ENCODE measurements around the gene RTN4RL1.
A peak's percentile ranks its signal among the peaks of the same experiment; 100 is the strongest.

Gene RTN4RL1

DNA sequence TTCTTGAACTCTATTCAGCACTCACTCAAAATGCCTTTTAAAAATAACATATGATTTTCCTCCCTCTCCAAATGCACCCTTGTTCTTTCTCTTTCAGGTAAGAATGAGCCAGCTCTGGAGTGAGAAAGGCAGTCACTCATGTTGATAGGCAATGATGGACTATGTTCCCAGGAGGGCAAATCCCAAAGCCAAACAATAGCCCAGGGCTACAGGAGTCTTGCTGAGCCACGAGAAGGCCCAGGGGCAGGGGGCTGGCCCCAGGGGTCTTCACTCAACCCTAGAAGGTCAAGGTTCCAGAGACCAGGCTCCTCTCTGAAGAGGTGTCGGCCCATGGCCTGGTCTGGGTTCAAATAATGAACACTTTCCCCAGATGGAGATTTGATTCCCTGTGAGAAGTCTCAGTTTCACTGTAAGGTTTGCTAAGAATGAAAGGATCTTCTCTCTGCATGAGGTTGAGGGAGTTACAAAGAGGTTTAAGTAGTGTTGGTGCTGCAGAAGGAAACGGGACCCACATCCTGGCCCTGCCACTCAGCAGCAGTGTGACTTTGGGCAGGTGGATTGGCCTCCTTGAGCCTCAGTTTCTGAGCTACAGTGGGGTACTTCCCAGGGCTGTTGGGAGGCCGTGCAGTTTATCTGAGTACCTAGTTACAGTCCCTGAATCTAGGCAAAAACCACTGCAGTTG, 49.0 kb downstream of the RTN4RL1 start:
- DNase-seq, result no peak

DNA sequence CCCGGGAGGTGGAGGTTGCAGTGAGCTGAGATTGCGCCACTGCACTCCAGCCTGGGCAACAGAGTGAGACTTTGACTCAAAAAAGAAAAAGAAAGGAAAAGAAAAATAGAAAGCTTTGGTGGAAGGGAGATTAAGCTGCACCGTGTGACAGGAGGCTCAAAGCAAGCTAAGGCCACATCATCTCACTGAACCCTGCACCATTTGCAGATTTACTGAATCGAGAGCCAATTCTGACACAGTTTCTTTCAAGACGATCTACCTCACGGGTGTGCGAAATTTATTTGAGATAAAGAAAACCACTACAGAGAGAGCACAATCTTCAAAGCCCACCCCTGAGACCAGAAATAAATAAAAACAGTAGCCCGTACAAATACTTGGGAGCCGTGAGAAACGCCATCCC, 49.6 kb downstream of the RTN4RL1 start:
- no peak for DNase-seq

DNA sequence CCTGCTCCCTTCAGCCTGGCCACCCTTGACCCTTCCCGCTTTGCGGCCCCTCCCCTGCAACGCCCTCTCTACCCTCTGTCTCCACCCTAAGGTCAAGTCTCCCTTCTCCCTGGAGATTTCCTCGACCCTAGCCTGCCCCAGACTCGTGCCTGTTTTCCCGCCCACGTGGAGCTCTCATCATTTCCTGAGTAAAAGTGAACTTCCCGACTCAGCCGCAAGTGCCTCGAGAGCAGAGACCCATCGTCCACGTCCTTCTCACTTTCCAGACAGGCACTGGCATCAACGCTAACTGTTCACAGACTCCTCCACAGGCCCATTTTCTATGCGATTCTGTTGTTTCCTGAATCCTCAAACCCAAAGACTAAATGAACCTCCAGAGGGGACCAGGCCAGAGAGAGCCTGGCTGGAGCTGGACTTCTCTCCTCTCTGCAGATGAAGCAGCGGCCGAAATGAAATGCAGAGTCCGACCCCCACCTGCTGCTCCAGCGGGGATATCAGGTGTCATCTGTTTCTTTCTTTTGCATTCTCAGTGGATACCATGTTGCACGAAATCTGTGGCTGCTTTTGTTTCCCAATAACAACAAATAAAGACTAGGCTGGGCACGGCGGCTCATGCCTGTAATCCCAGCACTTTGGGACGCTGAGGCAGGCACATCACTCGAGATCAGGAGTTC, 52.5 kb downstream of the RTN4RL1 start:
- DNase-seq, result no peak

DNA sequence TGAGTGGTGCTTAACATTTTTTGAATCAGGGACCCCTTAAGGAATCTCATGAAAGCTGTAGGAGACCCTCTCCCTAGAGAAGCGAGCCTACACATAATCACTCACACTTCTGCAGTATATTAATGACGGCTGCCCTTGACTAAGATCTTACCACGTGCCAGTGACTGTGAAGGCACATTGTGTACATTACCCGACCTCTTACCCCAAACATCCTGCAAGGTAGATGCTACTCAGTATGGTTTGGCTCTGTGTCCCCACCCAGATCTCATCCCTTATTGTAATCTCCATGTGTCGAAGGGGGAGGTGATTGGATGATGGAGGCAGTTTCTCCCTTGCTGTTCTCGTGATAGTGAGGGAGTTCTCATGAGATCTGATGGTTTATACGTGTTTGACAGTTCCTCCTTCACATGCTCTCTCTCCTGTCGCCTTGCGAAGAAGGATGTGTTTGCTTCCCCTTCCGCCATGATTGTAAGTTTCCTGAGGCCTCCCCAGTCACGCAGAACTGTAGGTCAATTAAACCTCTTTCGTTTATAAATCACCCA, 54.2 kb downstream of the RTN4RL1 start:
- no peak for DNase-seq

DNA sequence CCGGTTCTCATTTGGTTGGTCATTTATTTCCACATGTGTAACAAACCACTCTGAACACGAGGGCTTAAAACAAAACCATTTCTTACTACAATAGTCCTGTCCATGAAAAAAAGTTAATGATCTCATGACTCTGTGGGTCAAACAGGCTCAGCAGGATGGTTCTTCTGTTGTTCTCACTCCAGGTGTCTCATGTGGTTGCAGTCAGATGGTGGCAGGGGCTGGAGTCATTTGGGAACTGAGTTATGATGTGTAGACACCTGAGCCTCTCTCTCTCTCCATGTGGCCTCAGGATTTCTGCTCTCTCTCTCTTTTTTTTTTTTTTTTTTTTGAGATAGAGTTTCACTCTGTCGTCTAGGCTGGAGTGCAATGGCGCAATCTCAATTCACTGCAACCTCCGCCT, 55.4 kb downstream of the RTN4RL1 start:
- DNase-seq, result no peak

DNA sequence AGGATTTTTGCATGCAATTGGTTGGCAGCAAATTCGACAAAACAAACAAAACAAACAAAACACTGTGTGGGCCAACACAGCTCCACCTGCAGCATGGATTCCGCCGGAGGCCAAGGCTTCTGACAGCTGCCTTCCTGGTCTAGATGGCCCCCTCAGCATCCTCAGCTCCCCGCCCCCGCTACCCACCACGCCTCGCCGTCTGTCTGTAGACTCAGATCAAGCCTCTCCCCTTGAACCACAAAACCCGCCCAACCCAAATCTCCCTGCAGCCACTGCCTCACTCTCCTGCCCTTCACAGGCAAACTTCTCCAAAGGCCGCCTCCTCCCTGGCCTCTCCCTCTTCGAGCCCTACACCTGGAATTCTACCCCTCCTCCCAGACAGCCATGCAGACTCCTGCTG, 57.9 kb downstream of the RTN4RL1 start:
- DNase-seq, result peak; percentile 58

DNA sequence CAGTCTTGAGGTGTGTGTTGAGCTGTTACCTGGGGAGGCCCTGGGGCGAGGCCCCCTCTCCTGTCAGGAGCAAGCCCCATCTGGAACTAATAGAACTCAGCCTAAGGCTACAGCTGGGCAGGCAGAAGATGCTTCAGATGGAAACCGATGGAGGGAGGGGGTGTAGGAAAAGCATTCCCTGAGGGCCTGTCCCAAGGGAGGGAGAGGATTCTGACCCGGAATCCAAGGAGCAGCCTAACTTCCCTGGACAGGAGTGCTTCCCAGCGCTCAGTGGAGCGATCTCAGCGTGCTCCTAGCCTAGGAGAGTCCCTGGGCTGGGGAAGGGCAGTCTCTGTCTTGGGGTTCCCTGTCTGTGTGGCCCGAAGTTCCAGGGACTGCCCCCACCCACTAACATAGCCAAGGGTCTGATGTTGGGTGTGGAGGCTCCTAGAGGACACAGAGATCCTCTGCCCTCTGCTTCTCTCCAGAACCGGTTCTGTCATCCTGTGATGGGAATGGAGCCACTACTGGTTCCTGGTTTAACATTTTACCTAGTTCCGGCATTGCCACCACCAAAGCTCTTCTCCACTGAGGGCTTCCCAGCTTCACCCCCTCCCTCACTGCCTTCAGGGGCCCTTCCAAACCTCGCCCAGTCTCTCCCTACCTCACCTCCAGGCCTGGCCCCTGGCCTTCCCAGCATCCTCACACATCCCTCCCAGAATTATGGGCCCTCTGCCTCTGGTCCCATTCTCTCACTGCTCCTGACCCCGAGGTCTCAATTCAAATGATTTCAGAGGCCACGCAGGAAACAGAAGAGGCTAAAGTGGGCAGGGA, 58.7 kb downstream of the RTN4RL1 start:
- DNase-seq, result no peak

DNA sequence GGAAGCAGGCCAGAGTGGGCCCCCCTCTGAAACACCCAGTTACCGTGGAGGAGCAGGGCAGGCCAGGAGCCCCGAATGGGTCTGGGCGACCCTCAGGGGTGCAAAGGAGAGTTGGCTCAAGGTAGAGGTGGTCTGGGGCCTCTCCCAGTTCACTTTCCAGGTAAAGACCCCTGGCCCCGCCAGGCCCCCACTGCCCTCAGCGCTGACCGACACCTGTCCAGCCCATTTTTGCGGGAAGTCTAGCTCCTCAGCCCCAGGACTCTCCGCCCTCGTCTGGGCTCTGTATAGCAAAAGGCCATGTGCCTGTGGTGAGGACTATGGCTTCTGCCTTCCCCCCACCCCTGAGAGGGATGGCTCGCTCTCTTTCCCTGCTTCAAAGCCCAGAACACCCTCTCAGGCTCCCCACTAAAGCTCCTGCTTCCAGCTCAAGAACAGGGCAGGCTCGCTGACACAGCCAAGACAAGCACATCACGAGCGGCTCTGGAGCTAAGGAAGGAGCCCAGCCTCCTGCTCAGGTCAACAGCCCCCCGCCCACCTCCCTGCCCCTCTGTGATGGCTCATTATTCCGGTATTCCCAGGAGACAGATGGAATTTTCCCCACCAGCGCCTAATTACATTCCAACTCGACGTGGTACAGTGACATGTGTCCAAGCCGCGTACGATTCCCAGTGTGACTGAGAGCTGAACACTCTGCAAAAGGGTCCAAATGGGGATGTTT, 59.4 kb downstream of the RTN4RL1 start:
- DNase-seq, result peak; percentile 50

DNA sequence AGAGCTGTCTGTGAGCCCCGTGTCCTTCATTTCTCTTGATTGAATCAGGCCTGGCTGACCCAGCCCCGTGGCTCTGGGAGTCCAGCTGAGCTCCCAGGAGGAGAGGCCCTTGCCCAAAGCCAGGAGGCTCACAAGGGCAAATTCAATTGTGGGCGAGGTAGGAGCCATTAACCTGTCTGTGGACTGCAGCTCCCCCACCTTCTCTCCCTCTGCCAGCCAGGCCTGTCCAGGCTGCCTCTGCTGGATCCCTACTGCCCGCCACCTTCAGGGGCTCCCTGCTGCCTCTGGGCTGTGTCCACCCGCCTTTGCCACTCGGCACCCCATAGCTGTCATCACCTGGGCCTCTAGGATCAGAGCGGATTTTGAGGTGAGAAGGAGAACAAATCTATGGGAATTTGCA, 61.9 kb downstream of the RTN4RL1 start:
- no peak for DNase-seq

DNA sequence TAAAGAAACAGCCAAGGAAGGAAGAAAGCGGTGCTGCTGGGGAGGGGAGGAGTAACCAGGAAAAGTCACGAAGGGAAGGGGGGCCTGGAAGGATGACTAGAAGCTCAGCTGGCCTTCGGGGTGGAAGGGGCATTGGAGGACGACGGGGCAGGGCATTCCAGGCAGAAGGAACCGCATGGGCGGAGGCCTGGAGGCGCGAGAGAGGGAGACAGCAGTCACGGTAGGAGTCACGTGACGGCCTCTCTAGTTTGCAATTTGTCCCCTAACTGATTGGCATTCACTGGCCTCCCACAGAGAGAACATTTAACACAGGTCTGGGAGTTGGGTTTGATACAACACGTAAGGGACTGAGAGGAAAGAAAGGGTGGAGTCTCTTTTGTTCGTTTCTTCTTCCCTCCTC, 63.9 kb downstream of the RTN4RL1 start:
- no peak for DNase-seq

DNA sequence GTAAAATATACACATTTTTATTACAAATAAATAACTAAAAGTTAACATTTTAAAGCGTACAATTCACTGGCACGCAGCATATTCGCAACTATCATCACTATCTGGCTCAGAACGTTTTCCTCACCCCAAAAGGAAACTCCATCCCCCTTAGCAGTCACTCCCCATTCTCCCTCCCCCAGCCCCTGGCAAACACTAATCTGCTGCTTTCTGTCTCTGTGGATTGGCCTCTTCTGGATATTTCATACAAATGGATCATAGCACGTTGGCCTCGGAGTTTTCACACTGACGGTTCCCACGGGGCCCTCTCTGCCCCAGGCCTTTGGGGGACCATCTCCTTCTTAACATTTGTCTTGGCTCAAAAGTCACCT, 64.6 kb downstream of the RTN4RL1 start:
- DNase-seq, result no peak

DNA sequence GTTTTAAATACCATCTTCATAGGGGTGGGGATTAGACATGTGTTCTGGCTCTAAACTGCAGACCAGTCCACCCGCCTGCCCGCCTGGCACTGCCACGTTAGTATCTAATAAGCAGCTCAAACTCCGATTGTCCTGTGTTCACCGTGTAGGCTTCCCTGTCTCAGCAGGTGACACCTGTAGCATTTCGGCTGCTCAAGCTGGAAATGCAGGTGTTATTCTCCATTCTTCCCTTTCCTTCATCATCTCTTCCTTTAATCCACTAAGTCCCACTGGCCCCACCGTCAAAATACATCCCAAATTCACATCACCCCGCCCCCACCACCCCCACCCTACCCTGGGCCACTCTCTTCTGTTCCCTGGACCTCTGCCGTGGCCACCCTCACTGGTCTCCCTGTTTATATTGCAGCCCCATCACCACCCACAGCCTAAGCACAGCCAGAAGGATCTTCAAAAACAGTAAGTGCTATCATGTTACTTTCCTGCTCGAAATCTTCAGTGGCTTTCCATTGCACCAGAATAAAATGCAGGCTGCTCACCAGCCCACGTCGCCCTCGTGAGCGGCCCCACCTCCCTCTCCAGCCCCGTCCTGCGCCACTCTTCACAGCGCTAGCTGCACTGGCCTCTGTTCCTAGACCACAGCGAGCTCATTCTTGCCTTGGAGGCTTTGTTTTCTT, 65.1 kb downstream of the RTN4RL1 start:
- no peak for DNase-seq

DNA sequence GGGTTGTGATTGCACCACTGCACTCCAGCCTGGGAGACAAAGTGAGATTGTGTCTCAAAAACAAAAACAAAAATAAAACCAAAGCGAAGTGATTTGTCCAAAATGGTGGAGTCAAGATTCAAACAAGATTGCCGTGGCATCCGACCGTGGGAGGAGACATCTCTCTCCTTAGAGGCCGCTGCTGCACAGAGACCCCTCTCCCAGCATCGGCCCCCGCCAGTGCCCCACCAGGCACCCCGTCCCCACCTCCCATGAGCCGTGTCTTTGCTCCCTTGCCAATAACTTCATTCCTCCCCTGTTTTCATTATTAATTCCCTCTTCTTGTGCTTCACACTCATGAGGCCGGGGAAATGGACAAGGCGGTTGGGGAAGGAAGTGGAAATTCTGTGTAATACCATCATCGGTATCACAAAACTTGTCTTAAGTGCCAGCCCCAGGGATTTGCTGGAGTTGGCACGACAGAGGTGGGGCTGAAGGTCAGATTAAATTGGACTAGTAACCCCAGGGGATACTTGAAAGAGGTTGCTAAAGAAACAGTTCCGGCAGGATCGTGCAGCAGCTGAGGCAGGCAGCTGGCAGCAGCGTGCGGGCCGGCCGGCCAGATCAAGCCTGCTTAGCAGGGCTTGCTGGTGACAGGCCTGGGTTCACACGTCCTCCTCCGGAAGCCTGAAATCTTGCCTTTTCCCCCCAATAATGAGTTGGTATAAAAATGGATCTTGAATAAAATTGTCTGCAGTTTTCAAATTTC, 66.8 kb downstream of the RTN4RL1 start:
- DNase-seq, result no peak

DNA sequence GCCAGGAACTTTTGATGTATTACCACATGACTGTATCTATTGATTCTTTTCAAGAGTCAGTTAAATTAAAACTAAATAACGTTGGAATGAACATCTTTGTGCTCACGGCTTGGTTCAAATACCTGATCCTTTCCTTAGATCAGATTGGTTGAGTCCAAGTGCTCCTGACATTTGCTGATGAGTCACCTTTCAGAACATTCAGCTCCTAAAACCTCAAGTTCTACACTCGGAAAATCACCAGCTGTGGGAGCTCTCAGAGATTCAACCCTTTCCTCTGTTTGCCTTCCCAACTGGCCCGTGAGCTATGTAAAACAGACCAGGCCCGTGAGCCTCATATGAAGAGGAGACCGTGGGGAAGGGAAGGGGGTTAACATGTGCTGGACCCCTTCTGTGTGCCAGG, 68.1 kb downstream of the RTN4RL1 start:
- no peak for DNase-seq

DNA sequence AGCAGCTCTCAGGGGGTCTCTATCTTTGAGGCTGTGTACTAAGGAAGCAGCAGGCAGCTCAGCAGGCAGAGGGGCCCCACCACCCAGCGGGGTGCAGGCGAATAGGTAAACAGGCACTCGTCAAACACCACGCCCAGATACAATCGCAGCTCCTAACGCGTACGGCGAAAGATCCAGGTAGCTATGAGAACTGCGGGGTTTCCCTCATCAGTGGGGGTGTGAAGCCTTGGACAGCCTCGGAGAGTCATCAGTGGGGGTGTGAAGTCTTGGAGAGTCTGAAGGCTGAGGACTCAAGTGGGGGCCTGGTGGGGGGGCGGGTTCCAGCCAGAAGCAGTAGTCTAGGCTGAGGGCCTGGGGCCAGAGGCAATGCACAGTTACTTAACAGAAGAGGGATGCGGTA, 69.0 kb downstream of the RTN4RL1 start:
- no peak for DNase-seq

DNA sequence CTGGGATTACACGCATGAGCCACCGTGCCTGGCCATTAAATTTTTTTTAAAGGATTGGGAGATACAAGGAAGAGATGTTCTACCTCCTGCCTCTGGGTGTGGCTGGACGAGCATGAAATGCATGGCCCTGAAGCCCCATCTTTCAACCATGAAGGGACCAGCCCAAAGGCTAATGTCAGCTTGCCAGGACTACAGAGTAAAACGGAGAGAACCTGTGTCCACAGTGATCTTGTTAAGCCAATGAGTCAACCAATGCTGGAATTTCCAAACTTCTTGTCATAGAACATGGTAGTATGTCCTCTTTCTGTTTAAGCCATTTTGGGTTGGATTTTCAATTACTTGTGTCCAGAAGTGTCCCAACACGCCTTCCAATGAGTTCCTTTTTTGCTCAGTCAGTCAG, 71.3 kb downstream of the RTN4RL1 start:
- no peak for DNase-seq

DNA sequence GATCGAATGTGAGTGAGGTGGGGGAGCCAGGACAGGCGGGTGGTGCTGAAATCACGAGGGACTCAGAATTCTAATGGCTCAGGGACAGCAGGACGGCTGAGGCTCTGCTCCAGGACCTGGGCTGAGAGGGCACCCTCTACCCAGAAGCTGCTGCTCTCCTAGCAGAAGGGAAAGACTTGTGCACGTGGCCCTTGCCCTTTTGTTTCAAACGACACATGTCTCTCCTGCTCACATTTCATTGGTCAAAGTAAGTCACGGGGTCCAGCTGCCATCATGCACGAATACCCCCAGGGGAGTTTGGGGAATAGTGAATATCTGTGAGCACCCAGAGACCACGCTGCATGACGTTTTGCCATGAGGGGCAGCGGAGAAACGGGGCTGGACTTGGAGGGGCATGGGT, 73.2 kb downstream of the RTN4RL1 start:
- DNase-seq, result no peak

DNA sequence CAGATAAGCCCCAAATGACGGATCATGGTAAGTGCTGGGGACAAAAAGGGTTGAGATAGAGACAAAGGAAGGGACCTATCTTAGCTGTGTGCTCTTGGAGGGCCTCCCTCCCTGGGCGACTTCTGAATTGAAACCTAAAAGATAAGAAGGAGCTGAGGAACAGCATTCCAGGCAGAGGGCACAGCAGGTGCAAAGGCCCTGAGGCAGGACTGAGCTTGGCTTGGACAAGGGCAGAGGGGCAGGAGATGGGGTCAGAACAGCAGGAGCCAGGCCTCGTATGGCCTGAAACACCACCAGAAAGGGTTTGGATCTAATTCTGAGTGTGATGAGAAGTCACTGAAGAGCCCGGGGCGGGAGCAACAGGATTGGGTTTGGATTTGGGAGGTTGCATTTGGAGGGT, 75.4 kb downstream of the RTN4RL1 start:
- no peak for DNase-seq

DNA sequence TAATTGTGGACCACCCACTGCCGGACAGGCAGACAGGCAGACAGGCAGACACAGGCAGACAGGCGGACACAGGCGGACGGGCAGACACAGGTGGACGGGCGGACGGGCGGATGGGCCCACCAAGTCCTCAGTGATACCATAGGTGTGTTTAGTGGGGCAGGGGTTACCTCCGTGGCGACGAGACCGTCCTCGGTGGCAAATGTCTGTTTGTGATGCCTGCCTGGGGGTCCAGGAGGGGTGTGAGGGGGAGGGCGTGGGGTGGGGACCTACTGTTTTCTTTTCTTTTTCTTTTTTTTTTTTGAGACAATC, 76.7 kb downstream of the RTN4RL1 start:
- DNase-seq, result no peak

DNA sequence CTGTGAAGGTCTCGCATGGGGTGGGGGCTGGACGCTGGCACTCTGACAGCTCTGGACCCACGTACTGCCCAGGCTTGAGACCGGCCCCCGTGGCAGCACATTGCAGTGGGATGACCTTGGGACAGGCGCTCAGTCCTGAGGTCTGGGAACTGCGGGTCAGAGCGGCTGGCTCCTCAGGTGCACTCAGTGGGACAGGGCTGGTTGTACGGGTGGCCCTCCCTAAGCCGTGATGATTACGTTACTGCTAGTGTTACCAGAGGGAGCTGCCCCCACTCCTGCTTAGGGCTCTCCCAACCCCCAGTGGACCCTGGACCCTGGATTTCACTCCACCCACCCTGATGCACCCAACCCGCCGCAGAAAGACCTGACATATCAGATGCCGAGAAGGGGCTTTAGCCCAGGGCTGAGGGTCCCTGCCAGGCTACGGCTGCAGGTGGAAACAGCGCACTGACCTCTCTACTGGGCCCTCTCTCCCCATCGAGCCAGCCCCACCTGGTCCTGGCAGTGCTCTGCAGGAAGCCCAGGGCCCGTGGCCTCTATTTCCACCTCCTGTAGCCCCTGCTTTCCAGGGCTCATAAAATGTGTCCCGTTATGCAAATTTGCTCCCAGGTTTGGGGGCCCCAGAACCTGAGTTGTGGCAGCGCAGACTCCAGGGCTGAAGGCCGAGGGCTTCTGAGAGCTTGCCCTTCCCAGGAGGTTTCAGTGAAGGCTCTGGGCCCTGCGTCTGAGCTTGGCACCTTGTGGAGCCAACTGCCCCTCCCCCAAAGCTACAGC, 77.2 kb downstream of the RTN4RL1 start:
- DNase-seq, result no peak

DNA sequence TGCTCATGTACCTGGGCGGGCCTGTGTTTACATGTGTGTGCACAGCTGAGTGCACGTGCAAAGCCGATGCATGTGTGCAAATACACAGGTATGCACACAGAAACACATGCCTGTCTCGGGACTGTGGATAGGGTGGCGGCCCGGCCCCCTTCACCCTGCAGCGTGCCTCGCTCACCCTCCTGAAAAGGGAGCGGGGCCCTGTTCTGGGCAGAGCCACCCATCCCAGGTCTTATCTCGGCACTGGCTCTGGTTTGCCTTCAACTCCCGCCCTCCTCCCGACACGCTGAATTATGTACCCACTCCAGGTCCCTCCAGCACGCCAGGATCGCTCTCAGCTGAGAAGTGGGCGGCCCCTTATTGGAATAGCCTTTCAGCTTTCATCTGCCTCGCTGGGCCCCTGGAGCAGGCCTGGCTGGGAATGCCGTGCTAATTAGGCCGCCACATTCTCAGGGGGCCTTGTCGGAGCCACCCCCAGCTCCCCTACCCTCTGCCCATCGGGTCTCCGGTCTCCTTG, 77.8 kb downstream of the RTN4RL1 start:
- DNase-seq, result no peak
